ENCODE data around the gene TXLNG. TPM values are rescaled to one million over a fixed set of nuclear protein-coding genes. Genes with fewer than 3 reads are reported as not detected.

TXLNG gene
- polyA plus RNA-seq, 4 donors, result 5.4 to 17.2 (median 9.2) TPM

GRCh38 chrX:16868920-16869319, 82.7 kb downstream of the TXLNG start:
- DNase-seq (no peak), FAIRE-seq (no peak)
- Histone ChIP-seq H3K4me1 (ENCODE audit: control insufficient read depth in 3 of 3, insufficient read depth in 2 of 3, low read depth in 1 of 3, low read length in 2 of 3) (no peaks in the 10 kb centered on the region), H3K9me3 (ENCODE audit: control insufficient read depth in 2 of 2, insufficient read depth in 1 of 2, low read depth in 1 of 2, low read length in 1 of 2) (no peaks in the 10 kb centered on the region), H3K4me3 (ENCODE audit: low read depth in 1 of 3, low read length in 3 of 3) (peak overlapping the region; percentile 53 to 91 (median 70)), H3K27ac (ENCODE audit: low read depth in 1 of 3, low read length in 2 of 3) (peak overlapping the region in 2 of 3 donors; percentile 77 to 90), H3K36me3 (ENCODE audit: control insufficient read depth in 3 of 3, insufficient read depth in 2 of 3, low read depth in 1 of 3, low read length in 3 of 3) (peaks cover 0 to 4% (median 0%) of the 10 kb centered on the region in 3 donors), H3K27me3 (ENCODE audit: control insufficient read depth in 3 of 3, insufficient read depth in 3 of 3, low read length in 3 of 3) (peaks cover 0 to 3% (median 0%) of the 10 kb centered on the region in 3 donors)
- 4 to 24% (median 6%) methylated on average over 7 of the region's 7 CpGs for WGBS, 3 donors

- FAIRE-seq, result no peak
- 1 to 32% (median 13%) methylated on average over 14 to 92 of the region's 92 CpGs for WGBS, 3 donors
- Histone ChIP-seq H3K27me3 (ENCODE audit: control insufficient read depth in 3 of 3, insufficient read depth in 3 of 3, low read length in 3 of 3) (peaks cover 0 to 3% (median 0%) of the 10 kb centered on the region in 3 donors), H3K36me3 (ENCODE audit: control insufficient read depth in 3 of 3, insufficient read depth in 2 of 3, low read depth in 1 of 3, low read length in 3 of 3) (peaks cover 0 to 4% (median 0%) of the 10 kb centered on the region in 3 donors), H3K9me3 (ENCODE audit: control insufficient read depth in 2 of 2, insufficient read depth in 1 of 2, low read depth in 1 of 2, low read length in 1 of 2) (no peaks in the 10 kb centered on the region), H3K4me1 (ENCODE audit: control insufficient read depth in 3 of 3, insufficient read depth in 2 of 3, low read depth in 1 of 3, low read length in 2 of 3) (no peaks in the 10 kb centered on the region), H3K4me3 (ENCODE audit: low read depth in 1 of 3, low read length in 3 of 3) (peak overlapping the region; percentile 53 to 91 (median 89)), H3K27ac (ENCODE audit: low read depth in 1 of 3, low read length in 2 of 3) (peak overlapping the region; percentile 92 to 100 (median 98))
- DNase-seq, result peak; percentile 22 to 61
Observed at GRCh38 chrX:16869393-16870094, 83.3 kb downstream of the TXLNG start.

- Histone ChIP-seq H3K36me3 (ENCODE audit: control insufficient read depth in 3 of 3, insufficient read depth in 2 of 3, low read depth in 1 of 3, low read length in 3 of 3) (peaks cover 0 to 4% (median 0%) of the 10 kb centered on the region in 3 donors), H3K4me1 (ENCODE audit: control insufficient read depth in 3 of 3, insufficient read depth in 2 of 3, low read depth in 1 of 3, low read length in 2 of 3) (no peaks in the 10 kb centered on the region), H3K9me3 (ENCODE audit: control insufficient read depth in 2 of 2, insufficient read depth in 1 of 2, low read depth in 1 of 2, low read length in 1 of 2) (no peaks in the 10 kb centered on the region), H3K27ac (ENCODE audit: low read depth in 1 of 3, low read length in 2 of 3) (peak within 1 kb of the TSS; percentile 92 to 100 (median 98)), H3K4me3 (ENCODE audit: low read depth in 1 of 3, low read length in 3 of 3) (peak within 1 kb of the TSS; percentile 53 to 91 (median 89)), H3K27me3 (ENCODE audit: control insufficient read depth in 3 of 3, insufficient read depth in 3 of 3, low read length in 3 of 3) (peaks cover 0 to 3% (median 0%) of the 10 kb centered on the region in 3 donors)
- DNase-seq, result peak; percentile 87 to 92
- FAIRE-seq, result no peak
- 0 to 7% (median 1%) methylated on average over 24 to 84 of the region's 84 CpGs for WGBS, 3 donors
Observed at GRCh38 chrX:16870095-16870861, 84.0 kb downstream of the TXLNG start, which contains the start of gene RBBP7. Gene RBBP7, minus strand, starts transcription at chrX:16870362. Its CDS starts 309 bp downstream, at chrX:16870053.

- Histone ChIP-seq H3K27ac (ENCODE audit: low read depth in 1 of 3, low read length in 2 of 3) (peak overlapping the region; percentile 18 to 96 (median 94)), H3K9me3 (ENCODE audit: control insufficient read depth in 2 of 2, insufficient read depth in 1 of 2, low read depth in 1 of 2, low read length in 1 of 2) (no peaks in the 10 kb centered on the region), H3K27me3 (ENCODE audit: control insufficient read depth in 3 of 3, insufficient read depth in 3 of 3, low read length in 3 of 3) (peaks cover 0 to 3% (median 0%) of the 10 kb centered on the region in 3 donors), H3K4me1 (ENCODE audit: control insufficient read depth in 3 of 3, insufficient read depth in 2 of 3, low read depth in 1 of 3, low read length in 2 of 3) (no peaks in the 10 kb centered on the region), H3K36me3 (ENCODE audit: control insufficient read depth in 3 of 3, insufficient read depth in 2 of 3, low read depth in 1 of 3, low read length in 3 of 3) (peaks cover 0 to 4% (median 0%) of the 10 kb centered on the region in 3 donors), H3K4me3 (ENCODE audit: low read depth in 1 of 3, low read length in 3 of 3) (peak overlapping the region in 2 of 3 donors; percentile 58 to 91)
- 8 to 22% (median 10%) methylated on average over 38 to 41 of the region's 41 CpGs for WGBS, 3 donors
- DNase-seq (peak in 1 of 2 donors; percentile 36), FAIRE-seq (no peak)
Observed at GRCh38 chrX:16870862-16871815, 84.9 kb downstream of the TXLNG start.

GRCh38 chrX:16873106-16873505, 86.8 kb downstream of the TXLNG start:
- no peak overlapping the region for H3K4me3 ChIP-seq (ENCODE audit: low read depth in 1 of 3, low read length in 3 of 3)
- no peak for DNase-seq
- WGBS, 3 donors, result 75 to 85% (median 81%) methylated on average over 8 of the region's 8 CpGs

GRCh38 chrX:16874458-16875095, 88.3 kb downstream of the TXLNG start:
- H3K27me3 ChIP-seq (ENCODE audit: control insufficient read depth in 3 of 3, insufficient read depth in 3 of 3, low read length in 3 of 3), result peaks cover 0 to 3% (median 0%) of the 10 kb centered on the region in 3 donors
- H3K9me3 ChIP-seq (ENCODE audit: control insufficient read depth in 2 of 2, insufficient read depth in 1 of 2, low read depth in 1 of 2, low read length in 1 of 2), result no peaks in the 10 kb centered on the region
- FAIRE-seq, result no peak
- DNase-seq, result no peak
- H3K4me3 ChIP-seq (ENCODE audit: low read depth in 1 of 3, low read length in 3 of 3), result no peak overlapping the region
- H3K36me3 ChIP-seq (ENCODE audit: control insufficient read depth in 3 of 3, insufficient read depth in 2 of 3, low read depth in 1 of 3, low read length in 3 of 3), result no peaks in the 10 kb centered on the region
- H3K4me1 ChIP-seq (ENCODE audit: control insufficient read depth in 3 of 3, insufficient read depth in 2 of 3, low read depth in 1 of 3, low read length in 2 of 3), result no peaks in the 10 kb centered on the region
- WGBS, 3 donors, result 70 to 88% (median 74%) methylated on average over 5 of the region's 5 CpGs
- H3K27ac ChIP-seq (ENCODE audit: low read depth in 1 of 3, low read length in 2 of 3), result no peak overlapping the region

More at GRCh38 chrX:16873106-16873505, 86.8 kb downstream of the TXLNG start:
- no peak for FAIRE-seq
- H3K4me1 ChIP-seq (ENCODE audit: control insufficient read depth in 3 of 3, insufficient read depth in 2 of 3, low read depth in 1 of 3, low read length in 2 of 3), result no peaks in the 10 kb centered on the region
- no peaks in the 10 kb centered on the region for H3K9me3 ChIP-seq (ENCODE audit: control insufficient read depth in 2 of 2, insufficient read depth in 1 of 2, low read depth in 1 of 2, low read length in 1 of 2)
- no peaks in the 10 kb centered on the region for H3K36me3 ChIP-seq (ENCODE audit: control insufficient read depth in 3 of 3, insufficient read depth in 2 of 3, low read depth in 1 of 3, low read length in 3 of 3)
- no peak overlapping the region for H3K27ac ChIP-seq (ENCODE audit: low read depth in 1 of 3, low read length in 2 of 3)
- H3K27me3 ChIP-seq (ENCODE audit: control insufficient read depth in 3 of 3, insufficient read depth in 3 of 3, low read length in 3 of 3), result peaks cover 0 to 3% (median 0%) of the 10 kb centered on the region in 3 donors

GRCh38 chrX:16876696-16877095, 90.4 kb downstream of the TXLNG start:
- FAIRE-seq (no peak), DNase-seq (no peak)
- H3K4me1 ChIP-seq (ENCODE audit: control insufficient read depth in 3 of 3, insufficient read depth in 2 of 3, low read depth in 1 of 3, low read length in 2 of 3), result no peaks in the 10 kb centered on the region
- no peaks in the 10 kb centered on the region for H3K27me3 ChIP-seq (ENCODE audit: control insufficient read depth in 3 of 3, insufficient read depth in 3 of 3, low read length in 3 of 3)
- H3K9me3 ChIP-seq (ENCODE audit: control insufficient read depth in 2 of 2, insufficient read depth in 1 of 2, low read depth in 1 of 2, low read length in 1 of 2), result no peaks in the 10 kb centered on the region
- no peak overlapping the region for H3K27ac ChIP-seq (ENCODE audit: low read depth in 1 of 3, low read length in 2 of 3)
- WGBS, 3 donors, result 11 to 42% (median 25%) methylated on average over 1 of the region's 1 CpG
- H3K4me3 ChIP-seq (ENCODE audit: low read depth in 1 of 3, low read length in 3 of 3), result no peak overlapping the region
- H3K36me3 ChIP-seq (ENCODE audit: control insufficient read depth in 3 of 3, insufficient read depth in 2 of 3, low read depth in 1 of 3, low read length in 3 of 3), result no peaks in the 10 kb centered on the region
